WTC11 (cell line): ENCODE data around the gene NAV3.

ENCODE experiments used
- ATF1 ChIP-seq: sonication (generic); formaldehyde crosslinking; IDR thresholded peaks from 2 replicates; pipeline ENCODE4 v1.8.1; 2023; ENCODE audit warnings: mild to moderate bottlenecking, moderate library complexity, missing genetic modification reagents
- CBFB ChIP-seq: sonication (generic); formaldehyde crosslinking; IDR thresholded peaks from 2 replicates; pipeline ENCODE4 v1.8.1; 2022; ENCODE audit warnings: mild to moderate bottlenecking, low read depth, missing genetic modification reagents
- ELF4 ChIP-seq: sonication (generic); formaldehyde crosslinking; IDR thresholded peaks from 2 replicates; pipeline ENCODE4 v1.8.1; 2022; ENCODE audit warnings: low read depth, mild to moderate bottlenecking, moderate library complexity, missing genetic modification reagents
- MXD4 ChIP-seq: fragments of 250-450 bp; sonication (Bioruptor Pico); IDR thresholded peaks from 2 replicates; pipeline ENCODE4 v1.8.0; 2021; ENCODE audit warnings: mild to moderate bottlenecking, moderate library complexity, borderline replicate concordance
- NFE2L1 ChIP-seq: sonication (generic); formaldehyde crosslinking; IDR thresholded peaks from 2 replicates; pipeline ENCODE4 v1.8.1; 2023; ENCODE audit warnings: missing genetic modification reagents
- NFYB ChIP-seq: sonication (generic); formaldehyde crosslinking; conservative IDR thresholded peaks from 2 replicates; pipeline ENCODE4 v1.8.0; 2022; ENCODE audit warnings: low read depth, missing genetic modification reagents
- SMAD3 ChIP-seq: sonication (generic); formaldehyde crosslinking; IDR thresholded peaks from 2 replicates; pipeline ENCODE4 v1.8.0; 2022; ENCODE audit warnings: missing genetic modification reagents, mild to moderate bottlenecking, borderline replicate concordance
- TP53 ChIP-seq: sonication (generic); formaldehyde crosslinking; IDR thresholded peaks from 2 replicates; pipeline ENCODE4 v1.8.1; 2023; ENCODE audit warnings: mild to moderate bottlenecking, missing genetic modification reagents
- TF ChIP-seq, protein P1 (sequence below): fragments of 200-600 bp; IDR thresholded peaks from 2 replicates; pipeline ENCODE4 v1.8.0; 2022; ENCODE audit warnings: antibody characterized with exemption
- TF ChIP-seq, protein P2 (sequence below): sonication (generic); formaldehyde crosslinking; IDR thresholded peaks from 2 replicates; pipeline ENCODE4 v1.8.1; 2023; ENCODE audit warnings: mild to moderate bottlenecking, missing genetic modification reagents, moderate library complexity
- TF ChIP-seq, protein P3 (sequence below): fragments of 250-450 bp; sonication (Bioruptor Pico); IDR thresholded peaks from 2 replicates; pipeline ENCODE4 v1.9.0; 2021; ENCODE audit warnings: mild to moderate bottlenecking

DNA sequence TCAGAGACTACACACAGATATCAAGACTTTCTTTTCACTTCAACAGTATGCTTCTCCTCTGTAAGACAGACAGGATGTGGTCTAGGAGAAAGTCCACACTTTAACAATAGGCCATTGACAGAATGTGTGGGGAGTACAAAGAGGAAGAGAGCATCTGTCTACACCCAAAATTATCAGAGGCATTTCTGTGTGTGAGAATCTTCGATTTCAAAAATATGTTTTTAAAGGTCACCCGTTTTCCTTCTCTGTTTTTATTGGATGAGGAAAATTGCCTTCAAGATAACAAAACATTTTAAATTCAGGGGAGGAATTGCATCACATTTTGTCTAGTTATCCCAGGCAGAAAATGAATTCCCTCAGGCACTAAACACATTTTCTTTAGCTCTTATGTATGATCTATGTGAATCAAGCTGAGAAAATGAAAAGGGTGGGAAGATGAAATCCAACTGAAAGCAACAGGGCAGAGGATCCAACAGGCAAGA lies 16.4 kb downstream of the NAV3 start:
- TF ChIP-seq, protein P1, sequence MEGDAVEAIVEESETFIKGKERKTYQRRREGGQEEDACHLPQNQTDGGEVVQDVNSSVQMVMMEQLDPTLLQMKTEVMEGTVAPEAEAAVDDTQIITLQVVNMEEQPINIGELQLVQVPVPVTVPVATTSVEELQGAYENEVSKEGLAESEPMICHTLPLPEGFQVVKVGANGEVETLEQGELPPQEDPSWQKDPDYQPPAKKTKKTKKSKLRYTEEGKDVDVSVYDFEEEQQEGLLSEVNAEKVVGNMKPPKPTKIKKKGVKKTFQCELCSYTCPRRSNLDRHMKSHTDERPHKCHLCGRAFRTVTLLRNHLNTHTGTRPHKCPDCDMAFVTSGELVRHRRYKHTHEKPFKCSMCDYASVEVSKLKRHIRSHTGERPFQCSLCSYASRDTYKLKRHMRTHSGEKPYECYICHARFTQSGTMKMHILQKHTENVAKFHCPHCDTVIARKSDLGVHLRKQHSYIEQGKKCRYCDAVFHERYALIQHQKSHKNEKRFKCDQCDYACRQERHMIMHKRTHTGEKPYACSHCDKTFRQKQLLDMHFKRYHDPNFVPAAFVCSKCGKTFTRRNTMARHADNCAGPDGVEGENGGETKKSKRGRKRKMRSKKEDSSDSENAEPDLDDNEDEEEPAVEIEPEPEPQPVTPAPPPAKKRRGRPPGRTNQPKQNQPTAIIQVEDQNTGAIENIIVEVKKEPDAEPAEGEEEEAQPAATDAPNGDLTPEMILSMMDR: no peak
- TF ChIP-seq NFYB (CRISPR knock-in tag) (no peak), SMAD3 (CRISPR knock-in tag) (no peak), MXD4 (CRISPR knock-in tag) (no peak), ATF1 (no peak), CBFB (CRISPR knock-in tag) (no peak), NFE2L1 (CRISPR knock-in tag) (no peak), ELF4 (CRISPR knock-in tag) (no peak), TP53 (CRISPR knock-in tag) (no peak)
- TF ChIP-seq, protein P2, sequence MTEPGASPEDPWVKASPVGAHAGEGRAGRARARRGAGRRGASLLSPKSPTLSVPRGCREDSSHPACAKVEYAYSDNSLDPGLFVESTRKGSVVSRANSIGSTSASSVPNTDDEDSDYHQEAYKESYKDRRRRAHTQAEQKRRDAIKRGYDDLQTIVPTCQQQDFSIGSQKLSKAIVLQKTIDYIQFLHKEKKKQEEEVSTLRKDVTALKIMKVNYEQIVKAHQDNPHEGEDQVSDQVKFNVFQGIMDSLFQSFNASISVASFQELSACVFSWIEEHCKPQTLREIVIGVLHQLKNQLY (CRISPR knock-in tag): no peak
- TF ChIP-seq, protein P3, sequence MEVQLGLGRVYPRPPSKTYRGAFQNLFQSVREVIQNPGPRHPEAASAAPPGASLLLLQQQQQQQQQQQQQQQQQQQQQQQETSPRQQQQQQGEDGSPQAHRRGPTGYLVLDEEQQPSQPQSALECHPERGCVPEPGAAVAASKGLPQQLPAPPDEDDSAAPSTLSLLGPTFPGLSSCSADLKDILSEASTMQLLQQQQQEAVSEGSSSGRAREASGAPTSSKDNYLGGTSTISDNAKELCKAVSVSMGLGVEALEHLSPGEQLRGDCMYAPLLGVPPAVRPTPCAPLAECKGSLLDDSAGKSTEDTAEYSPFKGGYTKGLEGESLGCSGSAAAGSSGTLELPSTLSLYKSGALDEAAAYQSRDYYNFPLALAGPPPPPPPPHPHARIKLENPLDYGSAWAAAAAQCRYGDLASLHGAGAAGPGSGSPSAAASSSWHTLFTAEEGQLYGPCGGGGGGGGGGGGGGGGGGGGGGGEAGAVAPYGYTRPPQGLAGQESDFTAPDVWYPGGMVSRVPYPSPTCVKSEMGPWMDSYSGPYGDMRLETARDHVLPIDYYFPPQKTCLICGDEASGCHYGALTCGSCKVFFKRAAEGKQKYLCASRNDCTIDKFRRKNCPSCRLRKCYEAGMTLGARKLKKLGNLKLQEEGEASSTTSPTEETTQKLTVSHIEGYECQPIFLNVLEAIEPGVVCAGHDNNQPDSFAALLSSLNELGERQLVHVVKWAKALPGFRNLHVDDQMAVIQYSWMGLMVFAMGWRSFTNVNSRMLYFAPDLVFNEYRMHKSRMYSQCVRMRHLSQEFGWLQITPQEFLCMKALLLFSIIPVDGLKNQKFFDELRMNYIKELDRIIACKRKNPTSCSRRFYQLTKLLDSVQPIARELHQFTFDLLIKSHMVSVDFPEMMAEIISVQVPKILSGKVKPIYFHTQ (CRISPR knock-in tag): no peak
